ENCODE results near the gene TUSC7. TPM values are rescaled to one million over a fixed set of nuclear protein-coding genes. Genes with fewer than 3 reads are reported as not detected.
A peak's percentile ranks its signal among the peaks of the same experiment; 100 is the strongest.

TUSC7 gene
- polyA plus RNA-seq, 2 of the 4 experiments (the other 2 are of a cell fraction), result not detected

- Histone ChIP-seq H3K4me2 (no peak overlapping the region), H3K4me1 (no peaks in the 10 kb centered on the region), H3K4me3 (no peak overlapping the region), H3K9me3 (no peaks in the 10 kb centered on the region), H3K27ac (no peak overlapping the region)
- FAIRE-seq (no peak), DNase-seq (ENCODE audit: low read depth in 1 of 2, low spot score in 1 of 2) (no peak), ATAC-seq (no peak)
- WGBS (ENCODE audit: missing lambda C conversion rate), result 2% methylated on average over 2 of the region's 2 CpGs
- CTCF ChIA-PET, result interaction anchor here (1.0 to 2.6 kb wide), 4 partner anchors 9 to 622 kb away, joined by 3 to 9 read pairs (median 3); no protein-coding TSS in a partner anchor
- POLR2A ChIA-PET, result no interaction called here
- TF ChIP-seq, protein P1, sequence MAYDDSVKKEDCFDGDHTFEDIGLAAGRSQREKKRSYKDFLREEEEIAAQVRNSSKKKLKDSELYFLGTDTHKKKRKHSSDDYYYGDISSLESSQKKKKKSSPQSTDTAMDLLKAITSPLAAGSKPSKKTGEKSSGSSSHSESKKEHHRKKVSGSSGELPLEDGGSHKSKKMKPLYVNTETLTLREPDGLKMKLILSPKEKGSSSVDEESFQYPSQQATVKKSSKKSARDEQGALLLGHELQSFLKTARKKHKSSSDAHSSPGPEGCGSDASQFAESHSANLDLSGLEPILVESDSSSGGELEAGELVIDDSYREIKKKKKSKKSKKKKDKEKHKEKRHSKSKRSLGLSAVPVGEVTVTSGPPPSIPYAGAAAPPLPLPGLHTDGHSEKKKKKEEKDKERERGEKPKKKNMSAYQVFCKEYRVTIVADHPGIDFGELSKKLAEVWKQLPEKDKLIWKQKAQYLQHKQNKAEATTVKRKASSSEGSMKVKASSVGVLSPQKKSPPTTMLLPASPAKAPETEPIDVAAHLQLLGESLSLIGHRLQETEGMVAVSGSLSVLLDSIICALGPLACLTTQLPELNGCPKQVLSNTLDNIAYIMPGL (CRISPR knock-in tag; IDR thresholded peaks at IDR 0.05; ENCODE audit: borderline replicate concordance), result no peak
- TF ChIP-seq MAFK (IDR thresholded peaks at IDR 0.05; ENCODE audit: partially characterized antibody), result peak; percentile 44
Measured at GRCh38 chr3:116757315-116757714, 47.7 kb downstream of the TUSC7 start.

- no peak for TF ChIP-seq HDAC2 (IDR thresholded peaks at IDR 0.05)
- TF ChIP-seq PHF8 (IDR thresholded peaks at IDR 0.05; ENCODE audit: borderline replicate concordance, low read depth), result no peak
- no peak for TF ChIP-seq RCOR1 (IDR thresholded peaks at IDR 0.05; ENCODE audit: low read depth, low read length)
- TF ChIP-seq, protein P2, sequence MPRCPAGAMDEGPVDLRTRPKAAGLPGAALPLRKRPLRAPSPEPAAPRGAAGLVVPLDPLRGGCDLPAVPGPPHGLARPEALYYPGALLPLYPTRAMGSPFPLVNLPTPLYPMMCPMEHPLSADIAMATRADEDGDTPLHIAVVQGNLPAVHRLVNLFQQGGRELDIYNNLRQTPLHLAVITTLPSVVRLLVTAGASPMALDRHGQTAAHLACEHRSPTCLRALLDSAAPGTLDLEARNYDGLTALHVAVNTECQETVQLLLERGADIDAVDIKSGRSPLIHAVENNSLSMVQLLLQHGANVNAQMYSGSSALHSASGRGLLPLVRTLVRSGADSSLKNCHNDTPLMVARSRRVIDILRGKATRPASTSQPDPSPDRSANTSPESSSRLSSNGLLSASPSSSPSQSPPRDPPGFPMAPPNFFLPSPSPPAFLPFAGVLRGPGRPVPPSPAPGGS (IDR thresholded peaks at IDR 0.05), result no peak
- TF ChIP-seq, protein P3, sequence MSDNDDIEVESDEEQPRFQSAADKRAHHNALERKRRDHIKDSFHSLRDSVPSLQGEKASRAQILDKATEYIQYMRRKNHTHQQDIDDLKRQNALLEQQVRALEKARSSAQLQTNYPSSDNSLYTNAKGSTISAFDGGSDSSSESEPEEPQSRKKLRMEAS (IDR thresholded peaks at IDR 0.05), result no peak
- TF ChIP-seq EHMT2 (IDR thresholded peaks at IDR 0.05; ENCODE audit: low read depth), result no peak
- no peak for TF ChIP-seq CHD4 (IDR thresholded peaks at IDR 0.05; ENCODE audit: borderline replicate concordance)
- TF ChIP-seq NPAS2 (CRISPR knock-in tag; IDR thresholded peaks at IDR 0.05; ENCODE audit: borderline replicate concordance), result no peak
- no peak for TF ChIP-seq FOSB (CRISPR knock-in tag; IDR thresholded peaks at IDR 0.05)
- no peak for TF ChIP-seq NR3C1 (IDR thresholded peaks at IDR 0.05)
- TF ChIP-seq, protein P4, sequence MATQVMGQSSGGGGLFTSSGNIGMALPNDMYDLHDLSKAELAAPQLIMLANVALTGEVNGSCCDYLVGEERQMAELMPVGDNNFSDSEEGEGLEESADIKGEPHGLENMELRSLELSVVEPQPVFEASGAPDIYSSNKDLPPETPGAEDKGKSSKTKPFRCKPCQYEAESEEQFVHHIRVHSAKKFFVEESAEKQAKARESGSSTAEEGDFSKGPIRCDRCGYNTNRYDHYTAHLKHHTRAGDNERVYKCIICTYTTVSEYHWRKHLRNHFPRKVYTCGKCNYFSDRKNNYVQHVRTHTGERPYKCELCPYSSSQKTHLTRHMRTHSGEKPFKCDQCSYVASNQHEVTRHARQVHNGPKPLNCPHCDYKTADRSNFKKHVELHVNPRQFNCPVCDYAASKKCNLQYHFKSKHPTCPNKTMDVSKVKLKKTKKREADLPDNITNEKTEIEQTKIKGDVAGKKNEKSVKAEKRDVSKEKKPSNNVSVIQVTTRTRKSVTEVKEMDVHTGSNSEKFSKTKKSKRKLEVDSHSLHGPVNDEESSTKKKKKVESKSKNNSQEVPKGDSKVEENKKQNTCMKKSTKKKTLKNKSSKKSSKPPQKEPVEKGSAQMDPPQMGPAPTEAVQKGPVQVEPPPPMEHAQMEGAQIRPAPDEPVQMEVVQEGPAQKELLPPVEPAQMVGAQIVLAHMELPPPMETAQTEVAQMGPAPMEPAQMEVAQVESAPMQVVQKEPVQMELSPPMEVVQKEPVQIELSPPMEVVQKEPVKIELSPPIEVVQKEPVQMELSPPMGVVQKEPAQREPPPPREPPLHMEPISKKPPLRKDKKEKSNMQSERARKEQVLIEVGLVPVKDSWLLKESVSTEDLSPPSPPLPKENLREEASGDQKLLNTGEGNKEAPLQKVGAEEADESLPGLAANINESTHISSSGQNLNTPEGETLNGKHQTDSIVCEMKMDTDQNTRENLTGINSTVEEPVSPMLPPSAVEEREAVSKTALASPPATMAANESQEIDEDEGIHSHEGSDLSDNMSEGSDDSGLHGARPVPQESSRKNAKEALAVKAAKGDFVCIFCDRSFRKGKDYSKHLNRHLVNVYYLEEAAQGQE (IDR thresholded peaks at IDR 0.05), result no peak
- TF ChIP-seq EP300 (IDR thresholded peaks at IDR 0.05), result no peak
- no peak for TF ChIP-seq USF2 (IDR thresholded peaks at IDR 0.05)
- no peak for TF ChIP-seq KDM5A (IDR thresholded peaks at IDR 0.05)
- TF ChIP-seq KDM1A (IDR thresholded peaks at IDR 0.05; ENCODE audit: low read depth), result no peak
- TF ChIP-seq NFE2L2 (conservative IDR thresholded peaks at IDR 0.05; ENCODE audit: low read length), result no peak
- no peak for TF ChIP-seq MAZ (IDR thresholded peaks at IDR 0.05; ENCODE audit: borderline replicate concordance, low read depth, low read length)
- TF ChIP-seq, protein P1 (CRISPR knock-in tag; IDR thresholded peaks at IDR 0.05; ENCODE audit: borderline replicate concordance), result no peak
- no peak for TF ChIP-seq RARB (CRISPR knock-in tag; IDR thresholded peaks at IDR 0.05)
- no peak for TF ChIP-seq ELK1 (IDR thresholded peaks at IDR 0.05; ENCODE audit: low read depth, low read length)
- ChIA-PET CTCF (interaction anchor here (1.2 kb wide), 1 partner anchor 33 kb away, joined by 3 read pairs; no protein-coding TSS in a partner anchor), POLR2A (no interaction called here)
- WGBS (ENCODE audit: missing lambda C conversion rate), result 3% methylated on average over 1 of the region's 1 CpG
- FAIRE-seq (no peak), ATAC-seq (no peak), DNase-seq (ENCODE audit: low read depth in 1 of 2, low spot score in 1 of 2) (no peak)
- H3K27ac ChIP-seq, result no peak overlapping the region
- no peaks in the 10 kb centered on the region for H3K4me1 ChIP-seq
- no peak overlapping the region for H3K4me3 ChIP-seq
- no peak overlapping the region for H3K4me2 ChIP-seq
- H3K9me3 ChIP-seq, result no peaks in the 10 kb centered on the region
Measured at GRCh38 chr3:116759316-116759715, 49.7 kb downstream of the TUSC7 start.
